HG03045 (cell line): ENCODE measurements around the gene RELT.

ENCODE experiments used
- ATAC-seq: cut with Tn5 transposase; IDR thresholded peaks from one replicate; pipeline ENCODE4 v1.9.1; 2021; ENCODE audit warnings: mild to moderate bottlenecking, moderate library complexity; ENCODE audit not compliant: unreplicated experiment

Gene RELT

DNA sequence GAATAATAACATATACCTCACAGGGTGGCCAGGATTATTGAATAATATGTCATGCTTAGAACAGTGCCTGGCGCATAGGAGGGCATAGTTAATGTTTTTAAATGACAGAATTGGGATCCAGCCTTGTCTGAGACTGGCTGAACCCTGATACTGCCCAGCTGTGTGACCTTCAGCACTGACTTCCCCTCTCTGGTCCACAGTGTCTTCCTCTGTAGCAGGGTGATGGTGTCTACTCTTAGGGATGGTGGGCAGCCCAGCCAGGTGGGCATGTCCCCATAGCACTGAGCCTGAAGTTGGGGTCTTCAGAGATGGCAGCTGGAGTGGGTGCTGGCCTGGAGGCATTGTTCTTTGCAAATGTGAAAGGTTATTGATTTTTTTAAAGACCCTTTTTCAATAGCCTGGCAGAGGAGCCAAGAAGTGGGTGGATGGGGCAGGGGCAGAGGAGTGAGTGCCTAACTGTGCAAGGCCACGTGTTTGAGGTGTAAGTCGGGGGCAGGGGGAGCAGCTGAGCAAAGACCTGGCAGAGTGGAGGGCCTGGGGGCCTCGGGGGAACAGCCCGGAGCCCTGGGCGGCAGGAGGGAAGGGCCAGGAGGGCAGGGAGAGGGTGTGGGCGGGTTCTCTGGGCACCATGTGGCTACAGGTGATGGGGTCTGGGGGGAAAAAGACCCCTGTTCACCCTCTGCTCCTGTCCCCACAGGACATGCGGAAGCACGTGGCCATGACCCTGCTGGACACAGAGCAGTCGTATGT is 29.8 kb upstream of the RELT start:
- no peak for ATAC-seq

DNA sequence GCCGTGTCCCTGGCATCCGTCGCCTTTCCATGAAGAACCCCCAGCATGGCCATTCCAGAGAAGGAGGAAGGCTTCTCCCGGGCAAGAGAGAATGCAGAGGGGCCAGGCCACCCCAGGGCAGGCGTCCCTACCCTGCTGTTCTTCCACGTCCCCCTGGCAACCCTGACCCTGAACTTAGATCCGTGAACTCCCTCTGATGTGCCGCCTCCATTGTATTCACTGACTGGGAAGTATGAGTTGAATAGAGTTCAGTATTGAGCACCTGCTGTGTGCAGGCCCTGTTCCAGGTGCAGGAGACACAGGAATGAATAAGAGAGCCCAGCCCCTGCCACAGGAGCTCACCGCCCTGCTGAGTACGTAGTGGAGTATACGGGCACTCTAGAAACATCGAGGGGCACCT is 29.1 kb upstream of the RELT start:
- ATAC-seq = no peak

GRCh38 chr11:73348838-73349237 is 27.4 kb upstream of the RELT start:
- ATAC-seq = no peak

DNA sequence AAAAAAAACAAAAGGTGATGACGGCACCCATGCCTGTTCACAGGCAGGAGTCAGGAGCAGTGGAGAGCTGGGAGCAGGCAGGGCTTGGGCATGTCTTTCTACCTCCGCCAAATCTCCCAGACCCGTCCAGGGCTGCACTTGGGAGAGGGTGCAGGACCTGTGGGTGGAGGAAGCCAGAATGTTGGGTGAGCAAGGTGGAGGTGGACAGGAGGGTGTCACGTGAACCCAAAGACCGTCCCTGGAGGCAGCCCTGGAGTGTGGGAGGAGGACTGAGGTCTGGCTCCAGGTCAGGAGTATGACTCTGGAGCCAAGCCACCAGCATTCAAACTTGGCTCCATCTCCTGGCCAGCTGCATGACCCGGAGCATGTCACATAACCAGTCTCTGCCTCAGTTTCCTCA is 26.6 kb upstream of the RELT start:
- no peak for ATAC-seq

GRCh38 chr11:73350908-73351636 is 25.1 kb upstream of the RELT start:
- no peak for ATAC-seq

GRCh38 chr11:73353422-73353821 is 22.8 kb upstream of the RELT start:
- no peak for ATAC-seq

DNA sequence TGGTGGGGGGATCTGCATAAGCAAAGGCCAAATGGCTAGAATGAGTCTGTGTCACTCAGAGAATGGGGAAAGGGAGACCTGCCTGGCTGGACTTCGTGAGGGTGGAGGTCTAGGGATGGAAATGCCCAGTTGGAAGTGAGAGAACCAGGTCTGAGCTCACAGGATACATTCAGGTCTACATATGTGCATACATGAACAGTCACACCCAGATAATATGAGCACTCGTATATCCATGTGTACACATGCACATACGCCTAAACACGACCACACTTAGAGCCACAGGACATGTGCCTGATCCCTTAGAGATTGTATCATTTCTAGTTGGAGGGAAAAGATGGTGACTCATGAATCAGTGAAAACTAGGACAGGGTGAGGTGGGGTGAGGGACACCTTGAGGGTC is 21.1 kb upstream of the RELT start:
- ATAC-seq = no peak

DNA sequence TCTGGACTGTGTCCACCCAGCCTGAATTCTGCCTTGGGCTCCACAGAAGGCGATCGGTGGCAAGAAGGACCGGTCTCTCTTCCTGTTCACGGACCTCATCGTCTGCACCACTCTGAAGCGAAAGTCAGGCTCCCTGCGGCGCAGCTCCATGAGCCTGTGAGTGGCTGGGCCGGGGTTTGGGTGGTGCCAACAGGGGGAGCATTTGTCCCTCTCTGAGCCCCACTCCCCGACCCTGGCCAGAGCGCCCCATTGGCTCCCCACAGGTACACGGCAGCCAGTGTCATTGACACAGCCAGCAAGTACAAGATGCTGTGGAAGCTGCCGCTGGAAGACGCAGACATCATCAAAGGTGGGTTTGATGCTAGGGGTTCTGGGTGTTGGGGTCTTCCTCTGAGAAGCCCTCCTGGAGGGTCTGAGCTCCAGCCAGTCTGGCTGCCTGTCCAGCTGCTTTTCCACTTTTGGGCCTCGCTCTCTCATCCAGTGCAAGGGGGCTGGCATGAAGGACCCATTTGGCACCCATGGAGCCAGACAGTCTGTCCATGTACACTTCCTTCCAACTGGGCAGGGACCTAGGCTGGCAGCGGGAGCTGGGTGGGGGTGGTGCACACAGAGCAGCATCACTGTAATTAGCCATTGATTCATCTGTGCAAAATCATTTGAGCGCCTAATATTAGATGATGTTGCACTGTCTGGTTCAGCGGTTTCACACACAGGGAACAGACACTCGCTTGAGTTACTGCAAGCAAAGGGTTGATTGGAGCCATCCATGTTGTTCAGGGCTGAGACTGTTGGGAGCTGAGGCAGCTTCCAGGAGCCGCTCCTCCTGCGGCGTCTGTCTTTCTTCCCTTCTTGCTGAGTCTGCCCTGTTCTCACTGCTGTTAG is 19.0 kb upstream of the RELT start:
- no peak for ATAC-seq

DNA sequence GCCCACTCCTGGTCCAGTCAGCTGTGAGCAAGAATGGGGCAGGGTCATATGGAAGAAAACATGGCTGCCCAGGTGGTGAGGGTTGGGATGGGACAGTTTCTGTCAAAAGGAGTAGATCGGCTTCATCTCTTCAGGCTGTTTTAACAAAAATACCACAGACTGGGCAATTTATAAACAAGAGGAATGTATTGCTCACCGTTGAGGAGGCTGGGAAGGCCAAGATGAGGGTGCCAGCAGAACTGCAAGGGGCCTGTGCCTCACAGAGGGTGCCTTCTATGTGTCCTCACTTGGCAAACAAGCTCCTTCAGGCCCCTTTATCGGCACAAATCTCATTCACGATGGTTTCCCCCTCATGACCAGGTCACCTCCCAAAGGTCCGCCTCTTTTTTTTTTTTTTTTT is 18.1 kb upstream of the RELT start:
- no peak for ATAC-seq

GRCh38 chr11:73359341-73359740 is 16.9 kb upstream of the RELT start:
- ATAC-seq = no peak

GRCh38 chr11:73359930-73360742 is 16.1 kb upstream of the RELT start:
- no peak for ATAC-seq

GRCh38 chr11:73360743-73361369 is 15.3 kb upstream of the RELT start:
- ATAC-seq = no peak

GRCh38 chr11:73361953-73362776 is 14.0 kb upstream of the RELT start:
- ATAC-seq = no peak

DNA sequence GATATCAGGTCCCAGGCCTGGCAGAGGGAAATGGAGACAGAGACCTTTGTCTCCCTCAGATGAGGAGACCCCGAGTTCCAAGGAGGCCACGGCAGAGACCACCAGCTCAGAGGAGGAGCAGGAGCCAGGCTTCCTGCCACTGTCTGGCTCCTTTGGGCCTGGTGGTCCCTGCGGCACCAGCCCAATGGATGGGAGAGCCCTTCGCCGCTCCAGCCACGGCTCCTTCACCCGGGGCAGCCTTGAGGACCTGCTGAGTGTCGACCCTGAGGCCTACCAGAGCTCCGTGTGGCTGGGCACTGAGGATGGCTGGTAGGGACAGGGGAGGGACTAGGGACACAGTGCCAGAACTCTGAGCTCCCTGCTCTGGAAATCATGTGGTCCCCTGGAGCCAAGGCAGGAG is 13.1 kb upstream of the RELT start:
- no peak for ATAC-seq

DNA sequence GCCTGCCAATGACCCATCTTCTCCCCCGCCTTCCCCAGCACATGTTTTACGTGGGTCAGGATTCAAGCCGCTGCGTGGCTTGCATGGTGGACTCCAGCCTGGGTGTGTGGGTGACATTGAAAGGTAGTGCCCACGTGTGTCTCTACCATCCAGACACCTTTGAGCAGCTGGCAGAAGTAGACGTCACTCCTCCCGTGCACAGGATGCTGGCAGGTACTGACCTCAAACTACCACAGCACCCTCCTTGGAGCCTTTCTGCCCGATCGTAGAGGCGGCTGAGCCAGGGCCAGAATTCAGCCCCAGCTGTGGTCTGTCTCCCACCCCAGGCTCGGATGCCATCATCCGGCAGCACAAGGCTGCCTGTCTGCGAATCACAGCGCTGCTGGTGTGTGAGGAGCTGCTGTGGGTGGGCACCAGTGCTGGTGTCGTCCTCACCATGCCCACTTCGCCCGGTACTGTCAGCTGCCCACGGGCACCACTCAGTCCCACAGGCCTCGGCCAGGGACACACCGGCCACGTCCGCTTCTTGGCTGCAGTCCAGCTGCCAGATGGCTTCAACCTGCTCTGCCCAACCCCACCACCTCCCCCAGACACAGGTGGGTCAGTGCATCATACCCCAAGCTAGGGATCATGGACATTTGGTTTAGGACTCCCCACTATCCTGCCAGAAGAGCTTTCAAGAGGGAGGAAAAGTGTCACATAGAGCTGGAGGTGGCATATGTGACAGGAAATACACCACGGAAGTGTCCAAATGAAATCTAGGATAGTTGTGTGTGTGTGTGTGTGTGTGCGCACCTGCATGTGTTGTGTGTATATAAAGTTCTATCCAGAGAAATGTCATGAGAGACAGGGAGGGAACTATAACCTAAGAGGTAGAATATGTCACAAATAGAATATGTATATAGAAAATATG is 10.6 kb upstream of the RELT start:
- ATAC-seq = no peak

GRCh38 chr11:73366265-73366610 is 10.0 kb upstream of the RELT start:
- ATAC-seq = no peak

- ATAC-seq = no peak
Measured at GRCh38 chr11:73366953-73367352, 9.2 kb upstream of the RELT start.

- ATAC-seq = no peak
Measured at GRCh38 chr11:73367482-73368024, 8.6 kb upstream of the RELT start.
